HG03025 (cell line): ENCODE data around the gene WASHC2C.
"Not testable (repeated sequence)": the region's sequence is repeated elsewhere in the genome, so short reads cannot be mapped to it uniquely, and the experiment has no call there.

ENCODE experiments used
- ATAC-seq: cut with Tn5 transposase; IDR thresholded peaks from one replicate; pipeline ENCODE4 v1.9.1; 2021; ENCODE audit warnings: mild to moderate bottlenecking, moderate library complexity; ENCODE audit not compliant: unreplicated experiment, low FRiP score

Gene WASHC2C

DNA sequence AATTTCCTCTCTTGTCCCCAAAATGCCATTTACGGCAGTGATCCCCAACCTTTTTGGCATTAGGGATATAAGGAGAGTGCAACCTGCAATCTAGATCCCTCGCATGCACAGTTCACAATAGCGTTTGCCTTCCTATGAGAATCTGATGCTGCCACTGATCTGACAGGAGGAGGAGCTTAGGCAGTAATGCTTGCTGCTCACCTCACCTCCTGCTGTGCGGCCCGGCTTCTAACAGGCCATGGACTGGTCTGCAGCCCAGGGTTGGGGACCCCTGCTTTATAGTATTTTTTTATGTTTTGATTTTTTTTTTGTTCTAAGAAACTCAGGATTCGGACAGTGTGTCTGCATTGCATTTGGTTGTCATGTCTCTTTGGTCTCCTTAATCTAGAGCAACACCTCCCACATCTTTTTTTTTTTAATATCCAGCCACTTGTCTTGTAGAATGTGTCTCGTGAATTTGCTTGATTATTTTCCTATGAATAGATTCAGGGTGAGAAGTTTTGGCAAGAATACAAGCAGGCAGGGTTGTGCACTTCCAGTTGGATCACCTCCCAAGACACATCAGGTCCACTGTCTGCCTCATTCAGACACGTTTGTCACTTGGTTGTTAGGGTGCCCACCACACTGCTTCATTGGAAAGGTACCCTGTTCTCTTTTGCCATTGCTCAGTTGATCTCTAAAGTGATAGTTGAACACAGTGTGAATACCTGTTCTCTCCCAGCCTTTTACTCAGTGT lies 30.8 kb downstream of the WASHC2C start:
- not testable (repeated sequence) for ATAC-seq

DNA sequence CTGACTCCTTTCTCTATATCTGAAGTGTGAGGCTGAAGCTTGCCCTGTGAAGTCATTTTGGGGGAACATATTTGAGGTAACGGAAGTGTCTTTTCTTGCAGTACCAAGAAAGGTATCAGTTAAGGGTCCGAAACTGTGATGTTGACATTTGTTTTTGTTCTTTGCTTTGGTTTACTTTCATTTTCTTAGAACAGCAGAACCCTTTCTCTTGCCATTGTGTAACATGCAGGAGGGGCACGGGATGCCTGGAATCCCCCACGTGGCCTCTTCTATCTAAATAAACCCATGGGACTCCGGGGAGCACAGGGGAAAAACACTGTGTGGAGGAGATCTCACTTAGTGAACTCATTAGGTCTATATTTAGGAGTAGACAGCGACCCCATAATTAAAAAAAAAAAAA lies 34.6 kb downstream of the WASHC2C start:
- not testable (repeated sequence) for ATAC-seq

DNA sequence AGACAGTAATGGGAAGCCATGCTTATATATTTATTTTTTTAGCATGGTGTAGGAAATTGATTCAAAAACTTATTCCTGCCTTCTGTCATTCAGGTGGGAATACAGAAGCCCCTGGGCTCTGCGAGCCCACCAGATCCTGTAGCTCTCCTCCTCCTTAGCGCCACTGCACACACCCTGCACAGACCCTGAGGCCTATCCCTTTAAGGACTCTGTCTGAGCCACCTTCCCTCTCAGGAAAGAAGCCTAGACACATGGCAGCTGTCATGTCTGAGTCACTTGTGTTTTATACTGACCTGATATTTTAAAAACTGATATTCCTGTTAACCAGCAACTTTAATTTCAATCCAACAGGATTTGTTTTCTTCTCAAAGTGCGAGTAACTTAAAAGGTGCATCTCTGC lies 36.0 kb downstream of the WASHC2C start:
- ATAC-seq, result not testable (repeated sequence)

DNA sequence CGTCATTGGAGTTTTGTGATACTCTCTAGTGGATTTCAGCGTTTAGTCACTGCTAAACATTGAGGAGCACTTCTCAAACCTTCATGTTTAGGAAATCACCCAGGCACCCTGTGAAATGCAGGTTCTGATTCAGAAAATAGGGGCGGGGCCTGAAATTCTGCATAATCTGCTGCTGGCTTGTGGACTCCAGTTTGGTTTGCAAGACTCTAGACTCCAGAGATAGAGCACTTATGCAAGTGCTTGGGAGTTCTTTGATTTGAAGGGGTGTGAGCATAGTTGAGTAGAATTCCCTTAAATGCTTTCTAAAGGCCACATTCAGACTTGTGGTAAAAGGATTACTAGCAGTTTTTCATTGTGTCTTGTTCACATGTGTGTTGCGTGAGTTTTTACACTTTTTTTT lies 41.3 kb downstream of the WASHC2C start:
- not testable (repeated sequence) for ATAC-seq

DNA sequence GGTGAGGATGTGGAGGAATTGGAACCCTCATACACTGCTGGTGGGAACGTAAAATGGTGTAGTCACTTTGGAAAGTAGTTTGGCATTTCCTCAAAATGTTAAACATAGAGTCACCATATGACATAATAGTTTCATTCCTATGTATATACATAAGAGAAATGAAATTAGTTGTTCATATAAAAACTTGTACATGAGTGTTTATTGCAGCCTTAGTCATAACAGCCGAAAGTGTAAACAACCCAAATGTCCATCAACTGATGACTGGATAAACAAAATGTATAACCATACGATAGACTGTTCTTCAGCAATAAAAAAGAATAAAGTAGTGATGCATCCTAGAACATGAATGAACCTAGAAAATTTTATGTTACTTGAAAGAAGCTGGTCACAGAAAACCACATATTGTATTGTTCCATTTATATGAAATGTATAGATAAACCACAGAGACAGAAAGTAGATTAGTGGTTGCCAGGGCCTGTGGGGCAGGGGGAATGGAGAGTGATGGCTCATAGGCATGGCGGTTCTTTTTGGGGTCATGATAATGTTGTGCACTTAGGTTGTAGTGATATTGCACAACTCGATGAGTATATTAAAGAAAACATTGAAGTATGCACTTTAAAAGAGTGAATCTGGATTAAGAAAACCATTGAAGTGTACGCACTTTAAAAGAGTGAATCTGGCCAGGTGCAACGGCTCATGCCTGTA lies 44.8 kb downstream of the WASHC2C start:
- not testable (repeated sequence) for ATAC-seq

DNA sequence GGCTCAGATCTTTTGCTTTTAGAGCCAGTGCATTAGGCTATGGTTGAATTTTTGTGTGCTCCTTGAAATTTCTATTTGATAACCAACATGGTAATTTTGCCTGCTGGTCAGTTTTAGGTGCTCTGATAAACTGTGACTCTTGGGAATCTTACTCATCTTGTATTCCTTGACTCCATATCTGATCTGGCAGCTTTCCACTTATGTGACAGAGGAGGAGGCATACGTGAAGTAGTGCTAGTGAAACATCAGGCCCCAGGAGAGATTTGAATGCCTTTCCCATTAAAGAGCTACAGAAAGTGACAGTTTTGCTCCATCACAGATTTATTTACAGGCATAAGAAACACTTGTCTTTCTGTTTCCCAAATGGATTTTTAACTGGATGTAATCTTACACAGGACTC lies 59.2 kb downstream of the WASHC2C start:
- ATAC-seq, result not testable (repeated sequence)

DNA sequence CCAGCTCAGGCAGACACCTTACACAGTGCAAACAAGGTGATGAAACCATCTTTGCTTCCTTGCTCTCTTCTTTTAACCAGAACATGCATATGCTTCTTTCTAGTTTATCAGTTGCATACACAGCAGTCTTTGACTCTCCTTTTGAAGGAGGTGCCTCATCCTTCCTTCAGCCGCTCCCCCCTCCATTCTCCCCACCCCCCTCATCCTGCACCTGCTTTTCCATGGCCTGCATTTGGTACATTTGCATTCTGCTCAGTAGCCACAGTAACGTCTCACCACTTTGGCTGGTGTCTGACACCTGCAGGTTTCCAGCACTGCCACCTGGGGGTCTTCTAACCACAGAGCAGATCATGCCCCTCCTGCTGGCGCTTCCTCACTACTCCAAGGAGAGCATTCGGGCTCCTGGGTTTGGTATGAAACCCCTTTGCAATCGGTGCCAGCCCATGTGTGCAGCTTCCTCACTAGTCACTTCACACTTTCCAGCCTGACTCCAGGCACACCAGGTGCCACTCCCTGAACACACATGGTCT lies 60.2 kb downstream of the WASHC2C start:
- not testable (repeated sequence) for ATAC-seq

DNA sequence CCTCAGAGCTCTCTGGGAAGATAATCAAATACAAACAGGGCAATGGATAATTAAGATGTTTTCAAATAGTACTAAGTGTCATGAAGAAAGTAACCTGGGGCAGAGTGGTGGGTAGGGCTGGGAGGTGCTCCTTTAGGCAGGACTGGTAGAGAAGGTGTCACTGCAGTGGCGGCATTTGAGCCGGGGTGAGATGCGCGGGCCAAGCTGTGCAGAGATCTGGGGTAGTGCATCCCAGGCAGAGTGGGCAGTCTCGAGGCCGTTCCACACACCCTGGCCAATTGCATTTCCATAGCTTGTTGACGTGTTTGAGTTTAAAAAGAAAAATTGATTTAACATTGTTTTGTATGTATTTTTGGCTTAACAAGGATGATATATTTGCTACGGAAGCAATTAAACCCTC lies 62.9 kb downstream of the WASHC2C start:
- ATAC-seq, result not testable (repeated sequence)

DNA sequence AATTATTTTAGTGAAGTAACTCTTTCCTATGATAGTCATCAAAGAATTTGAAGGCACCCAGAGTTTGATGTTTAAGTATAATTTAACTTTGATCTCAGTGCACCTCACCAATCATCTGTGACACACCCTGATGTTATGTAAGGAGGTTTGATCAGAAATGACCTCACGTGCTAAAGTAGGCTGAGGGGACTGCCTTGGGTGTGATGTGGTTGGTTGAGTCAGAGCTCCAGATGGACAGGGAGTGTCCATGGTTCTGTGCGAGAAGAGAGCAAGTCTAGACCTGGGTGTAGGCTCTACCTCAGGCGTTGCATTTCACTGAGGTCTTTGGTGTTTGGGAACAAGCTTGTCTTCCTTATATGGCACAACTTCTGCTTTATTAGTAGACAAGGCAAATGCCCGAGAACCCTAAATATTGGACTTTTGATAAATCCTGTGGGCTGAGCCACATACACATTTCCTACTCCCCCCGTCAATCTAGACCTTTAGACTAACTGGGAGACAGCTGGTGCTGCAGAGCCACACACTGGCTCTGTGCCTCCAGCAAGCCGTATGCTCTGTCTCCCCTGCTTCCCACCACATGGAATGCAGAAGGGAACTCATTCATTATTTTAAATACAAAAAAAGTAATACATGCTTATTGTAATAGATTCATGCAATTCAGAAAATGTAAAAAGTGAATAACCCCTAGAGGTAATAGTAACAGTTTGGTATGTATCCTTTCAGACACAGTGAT lies 63.8 kb downstream of the WASHC2C start:
- ATAC-seq, result not testable (repeated sequence)

DNA sequence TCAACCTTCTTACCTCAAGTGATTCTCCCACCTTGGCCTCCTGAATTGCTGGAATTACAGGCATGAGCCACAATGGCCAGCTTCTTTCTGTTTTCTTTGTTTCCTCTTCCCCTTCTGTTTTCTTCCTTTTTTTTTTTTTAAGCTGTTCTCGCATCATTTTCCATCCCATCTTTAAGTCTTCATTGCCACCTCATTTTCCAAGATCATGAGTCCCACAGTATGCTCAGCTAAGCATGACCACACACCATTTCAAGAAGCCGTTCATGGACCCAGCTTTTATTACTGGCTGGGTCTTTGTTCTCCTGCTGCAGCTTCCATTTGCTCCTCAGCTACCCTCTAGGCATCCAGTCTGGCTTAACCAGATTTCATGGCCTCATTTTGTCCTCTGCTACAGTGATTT lies 67.7 kb downstream of the WASHC2C start:
- not testable (repeated sequence) for ATAC-seq

DNA sequence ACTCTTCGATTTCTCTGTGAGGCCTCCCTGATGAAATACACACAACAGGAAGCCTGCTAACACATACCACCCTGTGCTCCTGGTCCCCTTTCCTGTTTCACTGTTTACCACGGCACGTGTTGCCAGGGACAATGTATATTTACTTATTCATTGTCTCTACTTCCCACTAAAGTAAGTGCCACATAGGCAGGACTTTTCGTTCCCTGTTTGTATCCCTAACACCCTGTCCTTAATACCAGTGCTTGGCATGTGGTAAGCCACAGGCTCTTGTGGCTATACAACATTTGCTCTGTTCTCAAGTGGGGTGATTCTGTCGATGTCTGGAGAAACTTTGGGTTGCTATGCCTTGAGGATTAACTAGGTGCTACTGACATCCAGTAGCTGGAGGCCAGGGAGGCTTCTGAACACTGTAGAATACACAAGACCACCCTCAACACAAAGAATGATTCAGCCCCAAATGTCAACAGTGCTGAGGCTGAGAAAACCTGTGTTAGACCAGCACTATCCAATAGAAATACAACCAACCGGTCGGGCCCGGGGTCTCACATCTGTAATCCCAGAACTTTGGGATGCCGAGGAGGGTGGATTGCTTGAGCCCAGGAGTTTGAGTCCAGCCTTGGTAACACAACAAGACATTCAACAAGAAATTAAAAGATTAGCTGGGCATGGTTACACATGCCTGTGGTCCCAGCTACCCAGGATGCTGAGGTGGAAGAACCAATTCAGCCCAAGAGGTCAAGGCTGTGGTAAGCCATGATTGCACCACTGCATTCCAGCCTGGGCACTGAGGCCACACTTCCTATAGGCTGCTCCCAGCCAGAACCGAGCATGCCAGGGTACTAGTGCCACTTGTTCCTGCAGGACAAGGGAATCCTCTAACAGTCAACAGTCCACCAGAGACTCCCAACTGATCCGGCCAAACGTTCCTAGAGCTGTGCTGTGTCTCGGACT lies 76.3 kb downstream of the WASHC2C start:
- ATAC-seq, result not testable (repeated sequence)

DNA sequence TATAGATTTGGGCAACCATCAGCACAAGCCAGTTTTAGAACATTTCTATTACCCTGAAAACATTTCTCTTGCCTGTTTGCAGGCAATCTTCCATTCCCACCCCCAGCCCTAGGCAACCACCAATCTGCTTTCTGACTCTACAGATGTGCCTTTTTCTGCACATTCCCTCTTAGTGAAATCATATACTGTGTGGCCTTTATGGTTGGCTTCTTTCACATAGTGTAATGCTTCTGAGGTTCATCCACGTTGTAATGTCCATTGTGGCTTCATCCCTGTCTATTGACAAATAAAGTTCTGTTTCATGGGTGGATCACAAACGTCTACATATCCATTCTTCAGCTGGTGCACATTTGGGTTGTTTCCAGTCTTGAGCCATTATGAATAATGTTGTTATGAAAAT lies 77.9 kb downstream of the WASHC2C start:
- not testable (repeated sequence) for ATAC-seq

DNA sequence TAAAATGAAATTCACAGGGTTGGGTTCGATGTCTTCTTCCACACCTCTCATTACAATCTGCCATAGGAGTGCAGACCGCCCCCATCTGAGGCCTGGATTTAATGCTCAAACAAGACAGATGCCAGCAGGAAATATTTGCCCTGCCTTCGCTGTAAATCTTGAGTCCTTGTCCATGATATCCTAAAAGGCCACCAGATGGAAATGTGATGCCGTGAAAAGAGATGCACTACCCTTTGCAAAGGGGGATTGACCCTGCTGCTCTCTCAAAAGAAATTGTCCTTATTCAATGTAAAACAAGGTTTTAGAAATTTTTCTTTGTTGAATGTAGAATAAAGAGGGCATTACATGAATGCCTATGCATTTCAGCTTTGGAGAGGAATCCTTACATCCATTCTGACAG lies 82.8 kb downstream of the WASHC2C start:
- no peak for ATAC-seq

DNA sequence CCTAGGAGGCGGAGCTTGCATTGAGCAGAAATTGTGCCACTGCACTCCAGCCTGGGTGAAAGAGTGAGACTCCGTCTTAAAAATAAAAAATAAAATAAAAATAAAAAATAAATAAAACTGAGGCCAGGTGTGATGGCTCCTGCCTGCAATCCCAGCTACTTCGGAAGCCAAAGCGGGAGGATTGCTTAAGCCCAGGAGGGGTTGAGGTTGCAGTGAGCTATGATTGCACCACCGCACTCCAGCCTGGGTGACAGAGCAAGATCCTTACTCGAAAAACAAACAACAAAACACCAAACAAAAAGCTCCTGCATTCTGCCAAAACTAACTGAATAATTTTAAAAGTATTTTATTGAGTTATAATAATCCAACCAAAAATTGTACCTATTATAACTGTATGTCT lies 84.0 kb downstream of the WASHC2C start:
- ATAC-seq, result no peak

DNA sequence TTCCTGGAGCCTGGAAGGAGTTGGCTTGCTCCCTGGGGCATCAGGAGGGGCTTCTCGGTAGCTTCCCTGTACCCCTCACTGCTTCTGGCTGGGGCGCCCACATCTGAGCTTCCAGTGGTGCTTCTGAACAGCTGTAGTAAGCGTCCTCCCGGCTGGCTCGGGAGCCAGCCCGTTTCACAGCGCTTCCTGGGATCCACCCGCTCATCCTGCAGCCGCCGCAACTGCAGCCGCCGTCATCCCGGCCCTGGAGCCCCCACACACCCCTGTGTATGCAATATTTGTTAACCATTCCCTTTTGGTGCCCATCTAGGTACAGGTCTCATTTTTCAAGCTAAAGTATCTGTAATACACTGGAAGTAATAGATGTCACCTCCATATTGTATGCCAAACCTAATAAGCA lies 85.9 kb downstream of the WASHC2C start:
- not testable (repeated sequence) for ATAC-seq

DNA sequence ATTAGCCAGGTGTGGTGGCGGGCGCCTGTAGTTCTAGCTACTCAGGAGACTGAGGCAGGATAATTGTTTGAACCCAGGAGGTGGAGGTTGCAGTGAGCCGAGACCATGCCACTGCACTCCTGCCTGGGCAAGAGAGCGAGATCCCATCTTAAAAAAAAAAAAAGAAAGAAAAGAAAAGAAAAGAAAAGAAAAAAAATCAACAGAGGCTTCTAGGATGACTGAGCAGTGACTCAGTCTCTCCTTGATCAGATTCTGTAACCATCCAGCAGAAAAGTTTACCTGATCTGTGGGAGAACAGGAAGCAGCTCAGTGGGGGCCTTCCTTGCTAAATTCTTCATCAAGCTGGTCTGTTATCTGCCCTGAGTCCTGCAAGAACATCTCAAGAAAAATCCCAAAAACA lies 87.1 kb downstream of the WASHC2C start:
- ATAC-seq, result not testable (repeated sequence)

DNA sequence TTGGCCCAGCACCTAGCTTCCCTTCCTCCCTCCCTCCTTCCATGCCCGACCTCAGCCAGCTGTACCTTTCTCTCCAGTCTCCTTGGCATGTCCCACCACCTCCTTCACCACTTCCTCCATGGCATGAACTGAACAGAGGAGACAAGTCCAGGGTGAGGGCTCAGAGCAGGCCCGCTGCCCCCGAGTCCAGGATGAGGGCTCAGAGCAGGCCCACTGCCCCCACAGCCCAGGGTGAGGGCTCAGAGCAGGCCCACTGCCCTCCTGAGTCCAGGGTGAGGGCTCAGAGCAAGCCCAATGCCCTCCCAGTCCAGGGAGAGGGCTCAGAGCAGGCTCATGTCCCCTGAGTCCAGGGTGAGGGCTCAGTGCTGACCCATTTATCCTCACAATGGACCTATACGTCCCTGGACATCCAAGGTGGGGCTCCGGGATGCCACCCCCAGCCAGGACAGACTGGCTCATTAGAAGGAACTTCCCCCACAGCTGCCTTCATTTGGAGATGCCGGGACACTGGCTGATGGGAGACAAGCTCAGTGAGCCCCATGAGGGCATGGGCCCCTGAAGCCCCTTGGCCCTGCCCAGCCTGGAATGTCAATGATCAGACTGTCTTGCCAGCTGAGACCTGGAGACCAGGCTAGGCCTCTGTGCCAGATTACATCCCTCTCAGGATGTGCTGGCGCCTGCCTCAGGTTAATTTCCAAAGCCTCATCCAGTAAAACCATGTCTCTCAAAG lies 90.2 kb downstream of the WASHC2C start:
- ATAC-seq, result no peak

DNA sequence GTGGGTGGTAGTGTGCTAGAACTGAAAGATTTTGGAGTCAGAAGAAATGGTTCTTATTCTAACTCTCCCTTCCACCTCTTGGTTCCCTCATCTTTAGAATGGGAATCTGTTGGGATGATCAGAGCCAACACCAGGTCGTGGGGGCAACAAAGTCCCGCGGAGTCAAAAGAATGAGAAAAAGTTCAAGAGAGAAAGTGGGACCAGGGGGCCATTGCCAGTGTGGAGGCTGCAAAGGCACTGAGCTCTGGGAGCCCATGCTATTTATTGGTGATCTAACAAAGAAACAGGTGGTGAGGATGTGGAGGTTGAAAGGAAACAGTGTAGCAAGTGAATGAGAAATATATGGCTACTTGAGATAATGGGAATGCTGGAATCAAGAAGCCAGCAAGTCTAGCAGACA lies 90.8 kb downstream of the WASHC2C start:
- ATAC-seq, result no peak

DNA sequence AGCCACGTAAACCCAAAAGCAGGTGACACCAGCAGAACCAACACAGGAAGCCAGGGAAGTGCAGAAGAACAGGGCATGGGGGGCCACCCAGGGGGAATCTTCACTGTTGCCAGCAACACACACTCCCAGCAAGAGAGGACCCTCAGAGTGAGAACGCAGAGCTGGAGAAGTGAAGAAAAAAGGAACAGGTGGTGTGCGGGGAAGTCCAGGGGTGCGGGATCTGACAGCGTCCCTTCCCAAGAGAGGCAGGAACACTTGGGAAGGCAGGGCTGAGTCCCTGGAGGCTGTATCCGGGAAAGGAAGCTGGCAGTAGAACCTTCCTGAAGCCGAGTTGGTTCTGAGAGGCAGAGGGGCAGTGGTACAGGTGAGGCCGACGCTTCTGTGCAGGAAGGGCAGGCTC lies 92.5 kb downstream of the WASHC2C start:
- ATAC-seq, result no peak
